Ascending aorta (tissue), 2 donors: ENCODE measurements around the gene ARPC2. TPM values are rescaled to one million over a fixed set of nuclear protein-coding genes. Genes with fewer than 3 reads are reported as not detected.

ENCODE experiments used
- DNase-seq, 2 donors: peaks; one replicate each; pipeline ENCODE4 v3.0.0-alpha.2; 2019; ENCODE audit warnings: low spot score in 2 of 2
- H3K27ac ChIP-seq, 2 donors: fragments of 200-600 bp; sonication (generic); one replicate each; pipeline ENCODE4 v1.5.1; 2016 to 2017; ENCODE audit warnings: mild to moderate bottlenecking in 1 of 2
- H3K27me3 ChIP-seq: fragments of 200-600 bp; sonication (generic); one replicate; pipeline ENCODE4 v1.5.1; 2017
- H3K36me3 ChIP-seq, 2 donors: fragments of 200-600 bp; sonication (generic); one replicate each; pipeline ENCODE4 v1.5.1; 2016
- H3K4me1 ChIP-seq, 2 donors: fragments of 200-600 bp; sonication (generic); one replicate each; pipeline ENCODE4 v1.5.1; 2016 to 2017; ENCODE audit warnings: mild to moderate bottlenecking in 1 of 2
- H3K4me3 ChIP-seq, 2 donors: fragments of 200-600 bp; sonication (generic); one replicate each; pipeline ENCODE4 v1.5.1; 2016 to 2017; ENCODE audit warnings: mild to moderate bottlenecking in 1 of 2
- H3K9me3 ChIP-seq, 2 donors: fragments of 200-600 bp; sonication (generic); one replicate each; pipeline ENCODE4 v1.5.1; 2016
- intact Hi-C: fragments of 100-400 bp; cut with DNase I; formaldehyde crosslinking; loops from one replicate; pipeline ENCODE4 v1.15.1; 2023
- total RNA-seq: library from RNA; depleted of rRNA; stranded (reverse); fragments of >200 nt; gene quantifications from one replicate; pipeline ENCODE4 v1.1.0, GENCODE V29; 2016
- TF ChIP-seq, protein P1 (sequence below), 3 experiments: fragments of 200-600 bp in 2 of 3; fragments of 450-650 bp in 1 of 3; sonication (generic) in 2 of 3; IDR thresholded peaks; one replicate each; pipeline ENCODE4 v1.5.1; 2016 to 2019; ENCODE audit warnings: antibody characterized with exemption in 3 of 3, mild to moderate bottlenecking in 1 of 3, moderate library complexity in 1 of 3

ARPC2 gene
- total RNA-seq, 1 donor from 2014 or later: 237 TPM

DNA sequence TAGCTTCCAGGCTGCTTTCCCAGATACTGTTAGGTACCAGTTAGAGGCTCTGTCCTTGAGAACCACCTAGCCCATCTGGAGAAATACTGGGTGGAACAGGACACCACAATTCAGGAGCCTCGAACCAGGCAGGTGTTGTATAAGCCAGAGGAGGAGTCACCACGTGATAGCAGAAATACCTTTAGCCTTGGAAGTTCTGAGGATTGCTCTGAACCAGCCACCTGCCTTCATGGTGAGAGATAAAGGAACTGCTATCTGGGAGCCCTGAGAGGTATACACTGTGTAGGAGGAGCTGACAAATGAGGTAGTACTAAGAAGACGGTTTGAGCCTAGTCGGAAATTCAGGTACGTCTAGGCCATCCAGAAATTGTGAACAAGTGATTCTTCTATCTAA, 36.2 kb downstream of the ARPC2 start:
- Histone ChIP-seq H3K27me3 (no peaks in the 10 kb centered on the region), H3K4me1 (no peaks in the 10 kb centered on the region), H3K36me3 (peaks cover 73 to 82% of the 10 kb centered on the region in 2 donors), H3K4me3 (no peak overlapping the region), H3K27ac (no peak overlapping the region), H3K9me3 (no peaks in the 10 kb centered on the region)
- intact Hi-C loops: no loop called here
- TF ChIP-seq, protein P1, sequence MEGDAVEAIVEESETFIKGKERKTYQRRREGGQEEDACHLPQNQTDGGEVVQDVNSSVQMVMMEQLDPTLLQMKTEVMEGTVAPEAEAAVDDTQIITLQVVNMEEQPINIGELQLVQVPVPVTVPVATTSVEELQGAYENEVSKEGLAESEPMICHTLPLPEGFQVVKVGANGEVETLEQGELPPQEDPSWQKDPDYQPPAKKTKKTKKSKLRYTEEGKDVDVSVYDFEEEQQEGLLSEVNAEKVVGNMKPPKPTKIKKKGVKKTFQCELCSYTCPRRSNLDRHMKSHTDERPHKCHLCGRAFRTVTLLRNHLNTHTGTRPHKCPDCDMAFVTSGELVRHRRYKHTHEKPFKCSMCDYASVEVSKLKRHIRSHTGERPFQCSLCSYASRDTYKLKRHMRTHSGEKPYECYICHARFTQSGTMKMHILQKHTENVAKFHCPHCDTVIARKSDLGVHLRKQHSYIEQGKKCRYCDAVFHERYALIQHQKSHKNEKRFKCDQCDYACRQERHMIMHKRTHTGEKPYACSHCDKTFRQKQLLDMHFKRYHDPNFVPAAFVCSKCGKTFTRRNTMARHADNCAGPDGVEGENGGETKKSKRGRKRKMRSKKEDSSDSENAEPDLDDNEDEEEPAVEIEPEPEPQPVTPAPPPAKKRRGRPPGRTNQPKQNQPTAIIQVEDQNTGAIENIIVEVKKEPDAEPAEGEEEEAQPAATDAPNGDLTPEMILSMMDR (IDR thresholded peaks at IDR 0.05): no peak
- DNase-seq: no peak

DNA sequence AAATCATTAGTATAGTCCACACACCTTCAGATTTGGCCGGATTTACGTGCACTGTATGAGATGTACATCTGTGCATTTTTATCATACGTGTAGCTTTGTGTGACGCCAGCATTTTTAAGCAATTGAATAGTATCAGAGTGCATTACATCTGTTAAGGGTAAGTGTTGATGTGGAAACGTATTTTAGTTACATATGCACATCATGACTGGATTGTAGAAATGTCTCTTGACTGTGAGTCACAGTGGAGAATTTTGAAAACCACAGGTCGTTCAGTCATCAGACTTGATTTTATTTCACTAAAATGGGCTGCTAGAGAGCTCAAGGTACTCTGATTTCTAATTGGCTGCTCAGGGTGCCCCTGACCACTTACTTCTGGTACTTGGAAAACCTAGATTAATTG, 38.5 kb downstream of the ARPC2 start:
- DNase-seq: no peak
- Histone ChIP-seq H3K27me3 (no peaks in the 10 kb centered on the region), H3K4me1 (peaks cover 8 to 19% of the 10 kb centered on the region in 2 donors), H3K27ac (no peak overlapping the region), H3K36me3 (peaks cover 51 to 60% of the 10 kb centered on the region in 2 donors), H3K4me3 (no peak overlapping the region), H3K9me3 (no peaks in the 10 kb centered on the region)
- intact Hi-C loops: no loop called here
- TF ChIP-seq, protein P1 (IDR thresholded peaks at IDR 0.05): no peak

DNA sequence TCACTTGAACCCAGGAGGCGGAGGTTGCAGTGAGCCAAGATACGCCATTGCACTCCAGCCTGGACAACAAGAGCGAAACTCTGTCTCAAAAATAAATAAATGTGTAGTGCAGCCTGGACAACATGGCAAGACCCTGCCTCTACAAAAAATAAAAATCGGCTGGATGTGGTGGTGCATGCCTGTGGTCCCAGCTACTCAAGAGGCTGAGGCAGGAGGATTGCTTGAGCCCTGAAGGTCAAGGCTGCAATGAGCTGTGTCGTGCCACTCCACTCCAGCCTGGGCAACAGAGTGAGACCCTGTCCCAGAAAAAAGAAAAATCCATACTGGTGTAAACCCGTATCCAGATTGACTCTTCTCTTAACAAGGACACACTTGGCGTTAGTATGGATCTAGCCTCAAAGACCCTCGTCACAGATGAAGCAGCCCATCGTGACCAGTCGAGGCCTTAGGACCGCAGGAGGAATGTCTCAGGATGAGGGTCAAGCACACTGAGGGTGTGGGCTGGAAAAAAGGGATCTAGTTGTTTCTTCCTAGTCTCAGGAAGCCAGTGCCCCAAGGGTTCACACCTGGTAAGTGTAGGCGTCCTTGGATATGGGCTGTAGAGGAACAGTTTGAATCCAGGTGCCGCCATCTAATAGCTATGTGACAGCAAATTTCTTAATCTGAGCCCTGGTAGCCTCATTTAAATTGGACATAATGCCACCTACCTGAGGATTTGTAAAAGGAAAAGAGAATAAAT, 39.8 kb downstream of the ARPC2 start:
- no peaks in the 10 kb centered on the region for H3K27me3 ChIP-seq
- TF ChIP-seq, protein P1 (IDR thresholded peaks at IDR 0.05): no peak
- H3K36me3 ChIP-seq: peaks cover 38 to 46% of the 10 kb centered on the region in 2 donors
- no peak overlapping the region for H3K4me3 ChIP-seq
- no peaks in the 10 kb centered on the region for H3K9me3 ChIP-seq
- intact Hi-C loops: no loop called here
- H3K4me1 ChIP-seq: peaks cover 8 to 26% of the 10 kb centered on the region in 2 donors
- DNase-seq: no peak
- H3K27ac ChIP-seq: peak overlapping the region; percentile 25 to 58

DNA sequence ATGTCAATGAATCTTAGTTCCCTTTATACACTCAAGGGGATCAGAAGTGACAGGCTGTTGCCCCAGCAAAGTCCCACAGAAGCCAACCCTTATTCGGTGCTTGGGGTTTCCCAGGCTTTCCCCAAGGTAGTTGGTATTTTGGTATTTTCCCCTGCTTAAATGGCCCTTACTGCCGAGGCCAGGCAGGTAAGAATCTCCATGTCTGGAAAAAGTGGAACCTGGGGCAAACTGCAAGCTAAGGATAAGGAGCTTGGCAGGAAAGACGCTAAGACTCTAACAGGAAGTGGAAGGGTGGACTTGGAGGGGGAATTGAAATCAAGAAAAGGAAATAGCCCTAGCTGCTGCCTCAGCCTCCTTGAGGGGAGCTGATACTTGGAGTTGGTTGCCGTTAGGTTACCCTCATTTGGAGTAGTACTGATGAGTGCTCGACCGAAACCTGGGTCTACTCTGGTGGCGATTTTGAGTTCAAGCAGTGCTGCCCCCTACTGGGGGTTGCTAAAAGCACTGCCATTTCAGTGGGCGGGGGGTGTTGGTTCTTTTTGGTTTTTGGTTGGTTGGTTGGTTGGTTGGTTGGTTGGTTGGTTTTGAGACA, 40.5 kb downstream of the ARPC2 start:
- Histone ChIP-seq H3K4me1 (peaks cover 8 to 26% of the 10 kb centered on the region in 2 donors), H3K27ac (peak overlapping the region; percentile 25 to 58), H3K36me3 (peaks cover 31 to 39% of the 10 kb centered on the region in 2 donors), H3K4me3 (no peak overlapping the region), H3K27me3 (no peaks in the 10 kb centered on the region), H3K9me3 (no peaks in the 10 kb centered on the region)
- no peak for DNase-seq
- intact Hi-C loops: no loop called here
- TF ChIP-seq, protein P1 (IDR thresholded peaks at IDR 0.05): peak; percentile 27 to 58 (median 51)

DNA sequence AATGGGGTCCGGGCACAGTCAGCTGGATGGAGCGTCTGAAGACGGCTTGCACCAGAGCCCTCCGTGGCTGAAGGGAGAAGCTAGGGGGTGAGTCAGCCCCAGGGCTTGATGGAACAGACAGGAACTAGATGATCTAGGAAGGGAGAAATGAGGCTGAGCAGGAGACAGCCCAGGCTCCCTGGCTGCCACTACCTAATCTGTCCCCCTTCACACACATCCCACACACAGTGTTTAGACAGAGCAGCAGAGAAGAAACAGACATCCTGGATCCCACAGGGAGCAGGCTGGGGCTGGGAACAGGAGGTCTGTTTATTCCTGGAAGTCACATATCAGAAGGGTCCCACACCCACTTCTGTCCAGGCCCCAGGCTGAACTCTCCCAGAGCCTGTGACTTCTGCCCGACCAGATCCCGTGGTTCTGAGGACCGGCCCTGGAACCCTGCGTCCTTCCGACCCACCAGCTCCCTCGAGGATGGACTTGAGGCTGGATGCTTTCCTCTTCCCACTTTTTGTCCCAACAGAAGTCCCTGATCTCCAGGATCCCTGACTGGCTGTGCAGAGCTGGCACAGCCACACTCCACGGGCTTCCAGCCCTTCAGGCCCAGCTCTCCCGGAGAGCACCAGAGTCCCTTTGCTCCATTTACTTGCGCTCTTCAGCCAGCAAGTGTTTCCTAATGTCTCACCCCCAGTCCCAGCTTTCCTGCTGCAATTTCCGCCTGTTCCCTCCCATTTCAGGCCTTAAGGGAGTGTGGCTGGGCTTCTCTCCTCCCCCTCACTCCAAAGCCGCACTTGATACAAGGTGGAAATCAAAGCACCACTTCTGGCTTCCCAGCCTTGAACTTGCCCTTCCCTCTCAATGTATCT, 42.3 kb downstream of the ARPC2 start:
- Histone ChIP-seq H3K27ac (peak overlapping the region; percentile 74 to 79), H3K4me1 (peaks cover 14 to 36% of the 10 kb centered on the region in 2 donors), H3K27me3 (no peaks in the 10 kb centered on the region), H3K4me3 (no peak overlapping the region), H3K9me3 (no peaks in the 10 kb centered on the region), H3K36me3 (peaks cover 14 to 23% of the 10 kb centered on the region in 2 donors)
- TF ChIP-seq, protein P1 (IDR thresholded peaks at IDR 0.05): no peak
- intact Hi-C loops: loop anchor here (2.0 kb wide), 1 partner anchor 73 kb away; no protein-coding TSS in a partner anchor
- peak; percentile 40 to 81 for DNase-seq
